Activated B cell treated with CpG ODN at 0.5 μM for 24 hours (primary cell): Measurements from ENCODE around the gene MYO5B. TPM values are rescaled to one million over a fixed set of nuclear protein-coding genes. Genes with fewer than 3 reads are reported as not detected.

Source experiments
- ATAC-seq: fragments of 200-7000 bp; cut with Tn5 transposase; one replicate; pipeline ENCODE4 v1.10.0; 2021; ENCODE audit warnings: low read depth, mild to moderate bottlenecking, moderate library complexity
- CTCF ChIA-PET: fragments of 350-600 bp; sonication (Branson Sonifier 250); formaldehyde crosslinking; loops from one replicate; lab custom pipeline; 2021; ENCODE audit warnings: antibody characterized with exemption; lab: Charles Lee
- POLR2A ChIA-PET: fragments of 350-600 bp; sonication (Branson Sonifier 250); formaldehyde crosslinking; loops from one replicate; lab custom pipeline; 2021; ENCODE audit warnings: antibody characterized with exemption; lab: Charles Lee
- DNase-seq: peaks from one replicate; pipeline ENCODE4 v3.0.0; 2022
- H3K27ac Mint-ChIP-seq: one replicate; pipeline ENCODE4 v1.8.0; 2020; ENCODE audit warnings: mixed read lengths
- H3K27me3 Mint-ChIP-seq: one replicate; pipeline ENCODE4 v1.8.0; 2021; ENCODE audit warnings: mixed read lengths
- H3K36me3 Mint-ChIP-seq: one replicate; pipeline ENCODE4 v1.8.0; 2021; ENCODE audit warnings: low read depth, mixed read lengths
- H3K4me1 Mint-ChIP-seq: one replicate; pipeline ENCODE4 v1.8.0; 2021; ENCODE audit warnings: mixed read lengths
- H3K4me3 Mint-ChIP-seq: one replicate; pipeline ENCODE4 v1.8.0; 2020; ENCODE audit warnings: mild to moderate bottlenecking, mixed read lengths
- H3K9me3 Mint-ChIP-seq: one replicate; pipeline ENCODE4 v1.8.0; 2020; ENCODE audit warnings: mixed read lengths
- CTCF ChIP-seq: fragments of 200-600 bp; IDR thresholded peaks from one replicate; pipeline ENCODE4 v1.8.0; 2022; ENCODE audit warnings: antibody characterized with exemption, mild to moderate bottlenecking
- intact Hi-C: fragments of 100-400 bp; cut with micrococcal nuclease; formaldehyde crosslinking; loops from one replicate; pipeline ENCODE4 v1.15.1; 2024
- total RNA-seq: library from RNA; stranded (reverse); gene quantifications from 2 replicates; pipeline ENCODE4 v1.2.3, GENCODE V29; 2022

The MYO5B gene
- total RNA-seq, 1 donor from 2014 or later: 0.49 TPM

- POLR2A ChIA-PET: no interaction called here
- Mint-ChIP-seq H3K4me3 (no peak overlapping the region), H3K4me1 (no peaks in the 10 kb centered on the region), H3K9me3 (no peaks in the 10 kb centered on the region), H3K27me3 (peaks cover 8% of the 10 kb centered on the region), H3K36me3 (no peaks in the 10 kb centered on the region), H3K27ac (no peak overlapping the region)
- DNase-seq (no peak), ATAC-seq (no peak)
- CTCF ChIA-PET: no interaction called here
- TF ChIP-seq CTCF: no peak
- intact Hi-C loops: no loop called here
Observed at GRCh38 chr18:50008306-50008705, 186.6 kb downstream of the MYO5B start.

GRCh38 chr18:50006470-50007046, 188.4 kb downstream of the MYO5B start:
- intact Hi-C loops: no loop called here
- CTCF ChIA-PET: interaction anchor here (1.1 kb wide), 1 partner anchor 351 kb away, joined by 4 read pairs; no protein-coding TSS in a partner anchor
- no peak for ATAC-seq
- no peak for DNase-seq
- POLR2A ChIA-PET: no interaction called here
- Mint-ChIP-seq H3K4me1 (no peaks in the 10 kb centered on the region), H3K9me3 (no peaks in the 10 kb centered on the region), H3K27ac (no peak overlapping the region), H3K27me3 (peaks cover 9% of the 10 kb centered on the region), H3K4me3 (no peak overlapping the region), H3K36me3 (no peaks in the 10 kb centered on the region)
- no peak for TF ChIP-seq CTCF

GRCh38 chr18:50004013-50004412, 190.9 kb downstream of the MYO5B start:
- Mint-ChIP-seq H3K4me3 (no peak overlapping the region), H3K4me1 (no peaks in the 10 kb centered on the region), H3K27me3 (peaks cover 12% of the 10 kb centered on the region), H3K9me3 (no peaks in the 10 kb centered on the region), H3K36me3 (no peaks in the 10 kb centered on the region), H3K27ac (no peak overlapping the region)
- intact Hi-C loops: no loop called here
- DNase-seq (no peak), ATAC-seq (no peak)
- no peak for TF ChIP-seq CTCF
- CTCF ChIA-PET: no interaction called here
- POLR2A ChIA-PET: no interaction called here

- Mint-ChIP-seq H3K27ac (no peak overlapping the region), H3K4me1 (no peaks in the 10 kb centered on the region), H3K36me3 (no peaks in the 10 kb centered on the region), H3K9me3 (no peaks in the 10 kb centered on the region), H3K27me3 (peaks cover 12% of the 10 kb centered on the region), H3K4me3 (no peak overlapping the region)
- ATAC-seq (no peak), DNase-seq (no peak)
- ChIA-PET POLR2A (no interaction called here), CTCF (no interaction called here)
- no peak for TF ChIP-seq CTCF
- intact Hi-C loops: no loop called here
Observed at GRCh38 chr18:50002781-50003180, 192.2 kb downstream of the MYO5B start.

GRCh38 chr18:50000227-50000626, 194.7 kb downstream of the MYO5B start:
- H3K4me1 Mint-ChIP-seq: no peaks in the 10 kb centered on the region
- ATAC-seq (no peak), DNase-seq (no peak)
- no peak for TF ChIP-seq CTCF
- no peak overlapping the region for H3K4me3 Mint-ChIP-seq
- POLR2A ChIA-PET: interaction anchor here (0.7 kb wide), 1 partner anchor 1039 kb away, joined by 5 read pairs; no protein-coding TSS in a partner anchor
- no peaks in the 10 kb centered on the region for H3K9me3 Mint-ChIP-seq
- no peaks in the 10 kb centered on the region for H3K36me3 Mint-ChIP-seq
- no peak overlapping the region for H3K27ac Mint-ChIP-seq
- intact Hi-C loops: no loop called here
- CTCF ChIA-PET: no interaction called here
- H3K27me3 Mint-ChIP-seq: peaks cover 11% of the 10 kb centered on the region
